DND-41 (cell line): Measurements from ENCODE around the gene SLC39A8.

Experiments used
- ATAC-seq: fragments of 200-7000 bp; cut with Tn5 transposase; 3 replicates; pipeline ENCODE4 v1.9.1; 2021; ENCODE audit warnings: low read depth; ENCODE audit not compliant: insufficient read depth
- DNase-seq: peaks from one replicate; pipeline ENCODE4 v3.0.0-alpha.2; 2020
- H2AFZ ChIP-seq: 2 replicates; pipeline ENCODE4 v1.6.0; 2012; ENCODE audit warnings: low read depth, low read length
- H3K27ac ChIP-seq: 2 replicates; pipeline ENCODE4 v1.5.1; 2012; ENCODE audit warnings: low read length, inconsistent platforms
- H3K27me3 ChIP-seq: fragments of 200-600 bp; sonication (generic); 2 replicates; pipeline ENCODE4 v1.6.0; 2012; ENCODE audit warnings: low read length, mild to moderate bottlenecking, inconsistent platforms; ENCODE audit not compliant: insufficient read depth, poor library complexity
- H3K36me3 ChIP-seq: 2 replicates; pipeline ENCODE4 v1.5.1; 2012; ENCODE audit warnings: low read length, inconsistent platforms; ENCODE audit not compliant: insufficient read depth
- H3K4me1 ChIP-seq: 2 replicates; pipeline ENCODE4 v1.5.1; 2012; ENCODE audit warnings: mild to moderate bottlenecking, low read length; ENCODE audit not compliant: insufficient read depth
- H3K4me2 ChIP-seq: 2 replicates; pipeline ENCODE4 v1.6.0; 2012; ENCODE audit warnings: mild to moderate bottlenecking, moderate library complexity, low read length, inconsistent platforms; ENCODE audit not compliant: insufficient read depth
- H3K4me3 ChIP-seq, 2 experiments: fragments of 200-600 bp in 1 of 2; shearing (Covaris generic) in 1 of 2; 2 replicates each; pipeline ENCODE4 v1.5.1; 2012 to 2016; ENCODE audit warnings: inconsistent platforms in 2 of 2, low read length in 2 of 2, mild to moderate bottlenecking in 2 of 2, low read depth in 1 of 2, moderate library complexity in 1 of 2
- H3K79me2 ChIP-seq: 2 replicates; pipeline ENCODE4 v1.6.0; 2012; ENCODE audit warnings: low read length, inconsistent platforms; ENCODE audit not compliant: insufficient read depth
- H3K9ac ChIP-seq: 2 replicates; pipeline ENCODE4 v1.6.0; 2012; ENCODE audit warnings: low read depth, mild to moderate bottlenecking, inconsistent platforms, low read length, moderate library complexity
- H3K9me3 ChIP-seq: 2 replicates; pipeline ENCODE4 v1.5.1; 2012; ENCODE audit warnings: low read length, moderate library complexity, mild to moderate bottlenecking, inconsistent platforms; ENCODE audit not compliant: insufficient read depth, severe bottlenecking
- H4K20me1 ChIP-seq: 2 replicates; pipeline ENCODE4 v1.6.0; 2012; ENCODE audit warnings: low read length; ENCODE audit not compliant: insufficient read depth
- CTCF ChIP-seq: IDR thresholded peaks from 2 replicates; pipeline ENCODE4 v1.5.1; 2012; ENCODE audit warnings: borderline replicate concordance, low read length, moderate library complexity, mild to moderate bottlenecking; ENCODE audit not compliant: poor library complexity, severe bottlenecking; ENCODE audit errors: extremely low read depth
- EZH2 ChIP-seq: IDR thresholded peaks from 3 replicates; pipeline ENCODE4 v1.6.1; 2012; ENCODE audit warnings: borderline replicate concordance, low read depth, mild to moderate bottlenecking, moderate library complexity, low read length, inconsistent platforms; ENCODE audit not compliant: severe bottlenecking

SLC39A8 gene

GRCh38 chr4:102230194-102230593 lies 115.1 kb downstream of the SLC39A8 start:
- Histone ChIP-seq H3K79me2 (no peaks in the 10 kb centered on the region), H4K20me1 (no peaks in the 10 kb centered on the region), H2AFZ (no peak overlapping the region), H3K4me3 (no peak overlapping the region), H3K27ac (no peak overlapping the region), H3K4me2 (no peak overlapping the region), H3K27me3 (no peaks in the 10 kb centered on the region), H3K9me3 (no peaks in the 10 kb centered on the region), H3K9ac (no peak overlapping the region), H3K36me3 (no peaks in the 10 kb centered on the region), H3K4me1 (no peaks in the 10 kb centered on the region)
- TF ChIP-seq CTCF = no peak
- no peak for TF ChIP-seq EZH2
- DNase-seq = no peak
- ATAC-seq = no peak

GRCh38 chr4:102227388-102227787 lies 117.9 kb downstream of the SLC39A8 start:
- H3K4me3 ChIP-seq = no peak overlapping the region
- H3K27me3 ChIP-seq = no peaks in the 10 kb centered on the region
- H4K20me1 ChIP-seq = no peaks in the 10 kb centered on the region
- H3K9me3 ChIP-seq = no peaks in the 10 kb centered on the region
- no peak overlapping the region for H3K27ac ChIP-seq
- no peak for TF ChIP-seq CTCF
- no peak for TF ChIP-seq EZH2
- H3K36me3 ChIP-seq = no peaks in the 10 kb centered on the region
- no peaks in the 10 kb centered on the region for H3K79me2 ChIP-seq
- no peak overlapping the region for H3K4me2 ChIP-seq
- DNase-seq (no peak), ATAC-seq (no peak)
- no peak overlapping the region for H2AFZ ChIP-seq
- H3K4me1 ChIP-seq = no peaks in the 10 kb centered on the region
- H3K9ac ChIP-seq = no peak overlapping the region

GRCh38 chr4:102223461-102223860 lies 121.8 kb downstream of the SLC39A8 start:
- no peak overlapping the region for H2AFZ ChIP-seq
- no peaks in the 10 kb centered on the region for H3K4me1 ChIP-seq
- ATAC-seq = no peak
- H4K20me1 ChIP-seq = no peaks in the 10 kb centered on the region
- no peak overlapping the region for H3K9ac ChIP-seq
- no peaks in the 10 kb centered on the region for H3K79me2 ChIP-seq
- TF ChIP-seq CTCF (no peak), EZH2 (no peak)
- H3K27me3 ChIP-seq = no peaks in the 10 kb centered on the region
- no peak overlapping the region for H3K27ac ChIP-seq
- no peak overlapping the region for H3K4me2 ChIP-seq
- no peaks in the 10 kb centered on the region for H3K36me3 ChIP-seq
- H3K4me3 ChIP-seq = no peak overlapping the region
- H3K9me3 ChIP-seq = no peaks in the 10 kb centered on the region
- DNase-seq = no peak

- no peak overlapping the region for H3K4me2 ChIP-seq
- no peaks in the 10 kb centered on the region for H4K20me1 ChIP-seq
- H3K9ac ChIP-seq = no peak overlapping the region
- no peak for DNase-seq
- no peaks in the 10 kb centered on the region for H3K36me3 ChIP-seq
- TF ChIP-seq EZH2 = no peak
- no peak for TF ChIP-seq CTCF
- H3K27ac ChIP-seq = no peak overlapping the region
- no peaks in the 10 kb centered on the region for H3K27me3 ChIP-seq
- ATAC-seq = no peak
- H3K4me3 ChIP-seq = no peak overlapping the region
- no peaks in the 10 kb centered on the region for H3K9me3 ChIP-seq
- H3K4me1 ChIP-seq = no peaks in the 10 kb centered on the region
- H3K79me2 ChIP-seq = no peaks in the 10 kb centered on the region
- H2AFZ ChIP-seq = no peak overlapping the region
Observed at GRCh38 chr4:102222838-102223409, 122.4 kb downstream of the SLC39A8 start.
